Spleen (tissue), 11 donors: ENCODE measurements around the gene CTNS. TPM values are rescaled to one million over a fixed set of nuclear protein-coding genes. Genes with fewer than 3 reads are reported as not detected.

Experiments used
- DNase-seq: peaks from one replicate; pipeline ENCODE4 v3.0.0-alpha.2; 2020
- H3K27ac ChIP-seq, 8 donors: fragments of 200-600 bp; sonication (generic) in 7 of 8; 1 replicate in 4 of 8; 2 replicates in 4 of 8; pipeline versions ENCODE4 v1.5.0 to v1.8.0; 2016 to 2021; ENCODE audit warnings: inconsistent platforms in 4 of 8, mild to moderate bottlenecking in 4 of 8, moderate library complexity in 1 of 8
- H3K27me3 ChIP-seq, 7 donors: fragments of 200-600 bp; sonication (generic) in 6 of 7; replicated peaks in 1 of 7; 1 replicate in 4 of 7; 2 replicates in 3 of 7; pipeline versions ENCODE4 v1.5.0 to v1.8.0; 2016 to 2021; ENCODE audit warnings: inconsistent platforms in 3 of 7, mild to moderate bottlenecking in 1 of 7
- H3K36me3 ChIP-seq, 6 donors: fragments of 200-600 bp; sonication (generic) in 5 of 6; 1 replicate in 4 of 6; 2 replicates in 2 of 6; pipeline versions ENCODE4 v1.5.0 to v1.8.0; 2016 to 2021; ENCODE audit warnings: inconsistent platforms in 2 of 6
- H3K4me1 ChIP-seq, 6 donors: fragments of 200-600 bp; sonication (generic) in 5 of 6; 1 replicate in 3 of 6; 2 replicates in 3 of 6; pipeline versions ENCODE4 v1.5.0 to v1.8.0; 2016 to 2021; ENCODE audit warnings: inconsistent platforms in 3 of 6
- H3K4me3 ChIP-seq, 8 donors: fragments of 200-600 bp; sonication (generic) in 7 of 8; 1 replicate in 4 of 8; 2 replicates in 4 of 8; pipeline versions ENCODE4 v1.5.0 to v1.8.0; 2016 to 2021; ENCODE audit warnings: inconsistent platforms in 4 of 8, mild to moderate bottlenecking in 4 of 8, moderate library complexity in 2 of 8
- H3K9me3 ChIP-seq, 8 donors: fragments of 200-600 bp; sonication (generic) in 7 of 8; 1 replicate in 4 of 8; 2 replicates in 4 of 8; pipeline versions ENCODE4 v1.5.0 to v1.8.0; 2016 to 2021; ENCODE audit warnings: inconsistent platforms in 4 of 8
- CTCF ChIP-seq, 11 experiments: fragments of 200-600 bp in 7 of 11; fragments of 450-650 bp in 4 of 11; sonication (generic) in 4 of 11; IDR thresholded peaks in 8 of 11; conservative IDR thresholded peaks in 3 of 11; 1 replicate in 7 of 11; 2 replicates in 4 of 11; pipeline versions ENCODE4 v1.4.0 to v1.8.0; 2016 to 2021; ENCODE audit warnings: antibody characterized with exemption in 11 of 11, inconsistent platforms in 4 of 11, mild to moderate bottlenecking in 1 of 11
- POLR2A ChIP-seq, 3 donors: fragments of 450-650 bp; IDR thresholded peaks; one replicate each; pipeline ENCODE4 v1.5.1; 2017; ENCODE audit warnings: antibody characterized with exemption in 3 of 3, mild to moderate bottlenecking in 1 of 3
- POLR2AphosphoS5 ChIP-seq, 3 donors: sonication (generic); formaldehyde crosslinking; IDR thresholded peaks; one replicate each; pipeline ENCODE4 v1.5.1; 2017; ENCODE audit warnings: antibody characterized with exemption in 3 of 3
- WGBS, 5 donors: extraction: QIAGEN DNeasy Blood & Tissue Kit in 3 of 5; methylation state at CpG; one replicate each; pipeline versions ENCODE4 v1.1.5 to v1.1.7; 2013 to 2018; 5-methylcytosine and 5-hydroxymethylcytosine counted together
- intact Hi-C: fragments of 100-400 bp; cut with DNase I; formaldehyde crosslinking; loops from one replicate; pipeline ENCODE4 v1.15.0; 2023; ENCODE audit warnings: low total_unique reads
- polyA plus RNA-seq, 3 donors: library from polyadenylated mRNA; stranded (reverse); fragments of 200-250 nt; gene quantifications; one replicate each; pipeline ENCODE4 v1.2.1, GENCODE V29; 2013
- total RNA-seq, 7 donors: library from RNA; depleted of rRNA in 3 of 7; stranded (reverse); fragments of >200 nt in 3 of 7; fragmentation: NEBNext Ultra II Directional in 4 of 7; extraction: Animal tissue kit (Norgen Biotek cat#: 25700) in 4 of 7; gene quantifications; one replicate each; pipeline versions ENCODE4 v1.1.0 to v1.2.1, GENCODE V29; 2016 to 2021
- donor health status: healthy with polysubstance abuse.
- donor health status: DM: no; HTN: no; CAD: no; lungs with moderate emphysema.
- donor health status: DM: no; HTN: no; CAD: no.
- donor health status: Bipolar disorder and iron deficiency.
- donor health status: healthy.
- donor health status: DM: no; HTN: no; CAD: no.
- donor health status: DM: yes; HTN: yes; CAD: no.

The CTNS gene
- total and polyA plus RNA-seq, 10 donors = 5.7 to 42.5 (median 14.0) TPM

GRCh38 chr17:3596804-3597464 lies 39.6 kb upstream of the CTNS start:
- intact Hi-C loops = no loop called here
- 91 to 95% (median 94%) methylated on average over 25 to 27 of the region's 27 CpGs for WGBS, 5 donors
- TF ChIP-seq POLR2AphosphoS5 (IDR thresholded peaks at IDR 0.05) (no peak), CTCF (IDR thresholded peaks at IDR 0.05 in 8 of 11, conservative IDR thresholded peaks at IDR 0.05 in 3 of 11) (no peak), POLR2A (IDR thresholded peaks at IDR 0.05) (no peak)
- no peak overlapping the region for H3K4me3 ChIP-seq
- no peaks in the 10 kb centered on the region for H3K27me3 ChIP-seq
- H3K9me3 ChIP-seq = no peaks in the 10 kb centered on the region
- no peaks in the 10 kb centered on the region for H3K4me1 ChIP-seq
- H3K27ac ChIP-seq = no peak overlapping the region
- no peak for DNase-seq
- peaks cover 0 to 37% (median 0%) of the 10 kb centered on the region in 6 donors for H3K36me3 ChIP-seq

- no peak overlapping the region for H3K27ac ChIP-seq
- intact Hi-C loops = no loop called here
- peaks cover 0 to 4% (median 0%) of the 10 kb centered on the region in 6 donors for H3K4me1 ChIP-seq
- TF ChIP-seq POLR2AphosphoS5 (IDR thresholded peaks at IDR 0.05) = no peak
- H3K36me3 ChIP-seq = peaks cover 0 to 29% (median 0%) of the 10 kb centered on the region in 6 donors
- H3K4me3 ChIP-seq = no peak overlapping the region
- no peak for DNase-seq
- H3K9me3 ChIP-seq = no peaks in the 10 kb centered on the region
- no peaks in the 10 kb centered on the region for H3K27me3 ChIP-seq
- WGBS, 5 donors = 85 to 90% (median 88%) methylated on average over 13 of the region's 13 CpGs
These were observed 38.5 kb upstream of the CTNS start for GRCh38 chr17:3598078-3598477.

GRCh38 chr17:3600529-3601205 lies 35.9 kb upstream of the CTNS start:
- Histone ChIP-seq H3K9me3 (no peaks in the 10 kb centered on the region), H3K36me3 (peaks cover 0 to 34% (median 0%) of the 10 kb centered on the region in 6 donors), H3K27ac (no peak overlapping the region), H3K4me1 (peaks cover 0 to 4% (median 0%) of the 10 kb centered on the region in 6 donors), H3K4me3 (no peak overlapping the region), H3K27me3 (no peaks in the 10 kb centered on the region)
- no peak for TF ChIP-seq CTCF (IDR thresholded peaks at IDR 0.05 in 8 of 11, conservative IDR thresholded peaks at IDR 0.05 in 3 of 11)
- TF ChIP-seq POLR2AphosphoS5 (IDR thresholded peaks at IDR 0.05) = no peak
- TF ChIP-seq POLR2A (IDR thresholded peaks at IDR 0.05) = no peak
- intact Hi-C loops = no loop called here
- no peak for DNase-seq
- WGBS, 5 donors = 89 to 95% (median 91%) methylated on average over 15 of the region's 15 CpGs

GRCh38 chr17:3602499-3602898 lies 34.1 kb upstream of the CTNS start:
- H3K4me3 ChIP-seq = no peak overlapping the region
- peaks cover 0 to 38% (median 8%) of the 10 kb centered on the region in 6 donors for H3K36me3 ChIP-seq
- 68 to 90% (median 78%) methylated on average over 14 to 16 of the region's 16 CpGs for WGBS, 5 donors
- no peaks in the 10 kb centered on the region for H3K27me3 ChIP-seq
- intact Hi-C loops = no loop called here
- TF ChIP-seq POLR2AphosphoS5 (IDR thresholded peaks at IDR 0.05) (peak in 1 of 3 donors; percentile 8), POLR2A (IDR thresholded peaks at IDR 0.05) (no peak), CTCF (IDR thresholded peaks at IDR 0.05 in 8 of 11, conservative IDR thresholded peaks at IDR 0.05 in 3 of 11) (peak in 6 of 11 experiments; percentile 35 to 61 (median 55))
- H3K4me1 ChIP-seq = peaks cover 0 to 4% (median 0%) of the 10 kb centered on the region in 6 donors
- H3K27ac ChIP-seq = no peak overlapping the region
- DNase-seq = no peak
- H3K9me3 ChIP-seq = no peaks in the 10 kb centered on the region
